ENCODE results near the gene XPR1. TPM values are rescaled to one million over a fixed set of nuclear protein-coding genes. Genes with fewer than 3 reads are reported as not detected.

Gene XPR1
- total and polyA plus RNA-seq, 8 donors = 0.92 to 27.0 (median 4.5) TPM

DNA sequence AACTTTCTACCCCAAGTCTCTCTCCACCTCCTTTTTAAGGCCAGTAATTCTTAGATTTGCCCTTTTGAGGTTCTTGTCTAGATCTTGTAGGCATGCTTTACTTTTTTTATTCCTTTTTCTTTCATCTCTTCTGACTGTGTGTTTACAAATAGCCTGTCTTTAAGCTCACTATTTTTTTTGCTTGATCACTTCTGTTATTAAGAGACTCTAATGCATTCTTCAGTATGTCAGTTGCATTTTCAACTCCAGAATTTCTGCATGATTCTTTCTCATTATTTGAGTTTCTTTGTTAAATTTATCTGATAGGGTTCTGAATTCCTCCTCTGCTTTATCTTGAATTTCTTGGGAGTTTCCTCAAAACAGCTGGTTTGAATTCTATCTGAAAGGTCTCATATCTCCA is 30.9 kb downstream of the XPR1 start:
- intact Hi-C loops (cut with DNase I; ENCODE audit: low total_unique reads) = no loop called here
- H3K9me3 ChIP-seq = peaks cover 7 to 57% (median 29%) of the 10 kb centered on the region in 4 donors
- H3K4me1 ChIP-seq = no peaks in the 10 kb centered on the region
- peaks cover 0 to 12% (median 5%) of the 10 kb centered on the region in 4 donors for H3K36me3 ChIP-seq
- TF ChIP-seq EP300 (IDR thresholded peaks at IDR 0.05) (no peak), POLR2A (IDR thresholded peaks at IDR 0.05) (no peak), POLR2AphosphoS5 (IDR thresholded peaks at IDR 0.05) (no peak)
- TF ChIP-seq, protein P1, sequence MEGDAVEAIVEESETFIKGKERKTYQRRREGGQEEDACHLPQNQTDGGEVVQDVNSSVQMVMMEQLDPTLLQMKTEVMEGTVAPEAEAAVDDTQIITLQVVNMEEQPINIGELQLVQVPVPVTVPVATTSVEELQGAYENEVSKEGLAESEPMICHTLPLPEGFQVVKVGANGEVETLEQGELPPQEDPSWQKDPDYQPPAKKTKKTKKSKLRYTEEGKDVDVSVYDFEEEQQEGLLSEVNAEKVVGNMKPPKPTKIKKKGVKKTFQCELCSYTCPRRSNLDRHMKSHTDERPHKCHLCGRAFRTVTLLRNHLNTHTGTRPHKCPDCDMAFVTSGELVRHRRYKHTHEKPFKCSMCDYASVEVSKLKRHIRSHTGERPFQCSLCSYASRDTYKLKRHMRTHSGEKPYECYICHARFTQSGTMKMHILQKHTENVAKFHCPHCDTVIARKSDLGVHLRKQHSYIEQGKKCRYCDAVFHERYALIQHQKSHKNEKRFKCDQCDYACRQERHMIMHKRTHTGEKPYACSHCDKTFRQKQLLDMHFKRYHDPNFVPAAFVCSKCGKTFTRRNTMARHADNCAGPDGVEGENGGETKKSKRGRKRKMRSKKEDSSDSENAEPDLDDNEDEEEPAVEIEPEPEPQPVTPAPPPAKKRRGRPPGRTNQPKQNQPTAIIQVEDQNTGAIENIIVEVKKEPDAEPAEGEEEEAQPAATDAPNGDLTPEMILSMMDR (IDR thresholded peaks at IDR 0.05) = no peak
- H3K27ac ChIP-seq = no peak overlapping the region
- no peak overlapping the region for H3K4me3 ChIP-seq
- H3K27me3 ChIP-seq = no peaks in the 10 kb centered on the region
- no peak for DNase-seq

DNA sequence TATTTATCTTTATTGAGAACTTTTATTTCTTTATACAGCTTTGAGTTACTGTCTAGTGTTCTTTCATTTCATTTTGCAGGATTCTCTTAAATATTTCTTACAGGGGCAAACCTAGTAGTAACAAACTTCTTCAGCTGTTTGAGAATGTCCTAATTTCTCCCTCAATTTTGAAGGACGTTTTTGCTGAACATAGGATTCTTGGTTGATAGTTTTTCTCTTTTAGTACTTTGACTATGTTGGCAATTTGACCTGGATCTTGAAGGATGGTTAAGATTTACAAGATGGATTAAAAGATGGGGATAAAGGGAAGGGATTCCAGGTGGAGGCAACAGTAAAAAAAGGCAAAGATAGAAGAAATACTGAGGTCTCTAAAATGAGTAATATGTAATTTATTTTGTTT is 38.9 kb downstream of the XPR1 start:
- H3K27ac ChIP-seq = no peak overlapping the region
- intact Hi-C loops (cut with DNase I; ENCODE audit: low total_unique reads) = no loop called here
- peaks cover 0 to 15% (median 10%) of the 10 kb centered on the region in 4 donors for H3K4me1 ChIP-seq
- no peak overlapping the region for H3K4me3 ChIP-seq
- peaks cover 0 to 29% (median 11%) of the 10 kb centered on the region in 4 donors for H3K9me3 ChIP-seq
- TF ChIP-seq POLR2AphosphoS5 (IDR thresholded peaks at IDR 0.05) (no peak), POLR2A (IDR thresholded peaks at IDR 0.05) (no peak), EP300 (IDR thresholded peaks at IDR 0.05) (no peak)
- TF ChIP-seq, protein P1 (IDR thresholded peaks at IDR 0.05) = no peak
- DNase-seq = peak in 1 of 2 donors; percentile 2
- peaks cover 0 to 5% (median 2%) of the 10 kb centered on the region in 4 donors for H3K36me3 ChIP-seq
- 84 to 98% (median 96%) methylated on average over 1 of the region's 1 CpG for WGBS, 5 donors
- H3K27me3 ChIP-seq = no peaks in the 10 kb centered on the region

DNA sequence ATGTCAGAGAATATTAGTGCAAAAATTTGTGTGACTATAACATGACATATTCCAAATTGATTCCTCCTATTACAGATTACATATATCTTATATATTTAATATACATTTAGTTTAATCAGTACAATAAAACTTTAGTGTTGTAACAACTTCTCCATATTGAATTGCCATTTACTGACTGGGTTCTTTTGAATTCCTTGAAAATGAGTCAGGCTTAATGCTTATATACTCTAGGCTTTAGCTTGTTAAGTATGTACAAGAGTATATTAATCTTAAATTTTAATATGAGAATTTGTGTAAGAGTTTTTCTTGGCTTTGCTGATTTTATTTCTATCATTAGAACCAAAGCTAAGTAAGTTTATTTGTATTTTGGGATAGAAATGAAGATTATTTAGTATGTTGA is 40.3 kb downstream of the XPR1 start:
- Histone ChIP-seq H3K27ac (no peak overlapping the region), H3K9me3 (peaks cover 0 to 17% (median 8%) of the 10 kb centered on the region in 4 donors), H3K4me3 (no peak overlapping the region), H3K4me1 (peaks cover 0 to 17% (median 10%) of the 10 kb centered on the region in 4 donors), H3K27me3 (no peaks in the 10 kb centered on the region), H3K36me3 (peaks cover 0 to 5% (median 2%) of the 10 kb centered on the region in 4 donors)
- no peak for DNase-seq
- intact Hi-C loops (cut with DNase I; ENCODE audit: low total_unique reads) = no loop called here
- TF ChIP-seq POLR2A (IDR thresholded peaks at IDR 0.05) (no peak), POLR2AphosphoS5 (IDR thresholded peaks at IDR 0.05) (no peak), EP300 (IDR thresholded peaks at IDR 0.05) (no peak)
- TF ChIP-seq, protein P1 (IDR thresholded peaks at IDR 0.05) = no peak

DNA sequence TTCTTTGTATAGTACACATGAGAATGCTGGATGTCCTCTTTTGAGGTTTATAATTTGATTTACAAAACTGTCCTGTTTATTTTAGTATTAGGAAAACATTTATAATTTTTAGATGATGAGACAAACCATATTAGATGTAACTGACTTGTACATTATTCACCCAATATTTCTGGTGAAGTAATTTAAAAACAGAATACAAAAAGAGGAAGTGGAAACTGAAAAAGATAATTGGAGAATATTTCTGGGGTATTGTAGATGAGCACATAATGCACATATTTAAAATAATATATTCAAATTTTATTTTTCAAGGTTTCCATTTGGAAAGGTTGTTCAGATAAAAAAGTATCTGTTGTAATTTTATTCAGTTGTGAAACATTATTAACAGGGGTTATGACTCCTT is 40.7 kb downstream of the XPR1 start:
- TF ChIP-seq POLR2AphosphoS5 (IDR thresholded peaks at IDR 0.05) (no peak), POLR2A (IDR thresholded peaks at IDR 0.05) (no peak), EP300 (IDR thresholded peaks at IDR 0.05) (no peak)
- TF ChIP-seq, protein P1 (IDR thresholded peaks at IDR 0.05) = no peak
- Histone ChIP-seq H3K4me1 (peaks cover 0 to 17% (median 10%) of the 10 kb centered on the region in 4 donors), H3K9me3 (peaks cover 0 to 17% (median 8%) of the 10 kb centered on the region in 4 donors), H3K27ac (no peak overlapping the region), H3K36me3 (peaks cover 0 to 5% (median 2%) of the 10 kb centered on the region in 4 donors), H3K4me3 (no peak overlapping the region), H3K27me3 (no peaks in the 10 kb centered on the region)
- intact Hi-C loops (cut with DNase I; ENCODE audit: low total_unique reads) = no loop called here
- DNase-seq = no peak
